HFF-Myc (cell line): ENCODE measurements around the gene SORCS2.
A peak's percentile ranks its signal among the peaks of the same experiment; 100 is the strongest.

Source experiments
- DNase-seq: peaks from one replicate; pipeline ENCODE4 v3.0.0-alpha.2; 2011; ENCODE audit warnings: low read depth; ENCODE audit errors: extremely low read depth
- H3K4me3 ChIP-seq: replicated peaks from 2 replicates; pipeline ENCODE4 v1.5.1; 2011; ENCODE audit warnings: low read depth, mild to moderate bottlenecking, control low read depth, low read length
- CTCF ChIP-seq: IDR thresholded peaks from 2 replicates; pipeline ENCODE4 v1.5.1; 2012; ENCODE audit warnings: mild to moderate bottlenecking, low read depth, low read length, control low read depth; ENCODE audit errors: missing control alignments

Gene SORCS2

GRCh38 chr4:7192252-7193029 is at the start of gene SORCS2:
SORCS2 (plus strand) TSS chr4:7192538.
- no peak for DNase-seq
- TF ChIP-seq CTCF = peak; percentile 30
- H3K4me3 ChIP-seq = peak within 1 kb of the TSS; percentile 21

- TF ChIP-seq CTCF = no peak
- DNase-seq = no peak
- H3K4me3 ChIP-seq = no peak overlapping the region
Observed at GRCh38 chr4:7144374-7145290, 47.7 kb upstream of the SORCS2 start.

GRCh38 chr4:7145291-7145934 is 46.9 kb upstream of the SORCS2 start:
- TF ChIP-seq CTCF = no peak

GRCh38 chr4:7146059-7146785 is 46.1 kb upstream of the SORCS2 start:
- no peak for DNase-seq
- no peak for TF ChIP-seq CTCF
- no peak overlapping the region for H3K4me3 ChIP-seq

More at GRCh38 chr4:7145291-7145934, 46.9 kb upstream of the SORCS2 start:
- H3K4me3 ChIP-seq = no peak overlapping the region
- no peak for DNase-seq

GRCh38 chr4:7146786-7147115 is 45.6 kb upstream of the SORCS2 start:
- no peak overlapping the region for H3K4me3 ChIP-seq
- TF ChIP-seq CTCF = no peak
- DNase-seq = no peak

- DNase-seq = no peak
- no peak for TF ChIP-seq CTCF
- H3K4me3 ChIP-seq = no peak overlapping the region
Observed at GRCh38 chr4:7147261-7147660, 45.1 kb upstream of the SORCS2 start.
